Esophagus mucosa (tissue), 1 donor: ENCODE measurements around the gene SULT2B1. TPM values are rescaled to one million over a fixed set of nuclear protein-coding genes. Genes with fewer than 3 reads are reported as not detected.
"Not testable (repeated sequence)": the region's sequence is repeated elsewhere in the genome, so short reads cannot be mapped to it uniquely, and the experiment has no call there.

Experiments used
- ATAC-seq: fragments of 200-7000 bp; cut with Tn5 transposase; one replicate; pipeline ENCODE4 v1.9.1; 2020
- total RNA-seq: library from RNA; stranded (reverse); gene quantifications from one replicate; pipeline ENCODE4 v1.2.4, GENCODE V29; 2023
- donor health status: DM: yes; HTN: yes; CAD: no.

The SULT2B1 gene
- total RNA-seq, 1 donor from 2014 or later: 245 TPM

GRCh38 chr19:48560095-48560530, 8.1 kb downstream of the SULT2B1 start:
- no peak for ATAC-seq

- no peak for ATAC-seq
Measured at GRCh38 chr19:48561412-48561811, 9.4 kb downstream of the SULT2B1 start.

GRCh38 chr19:48565090-48565489, 13.1 kb downstream of the SULT2B1 start:
- peak; percentile 59 for ATAC-seq

- peak; percentile 85 for ATAC-seq
Measured at GRCh38 chr19:48568345-48568886, 16.4 kb downstream of the SULT2B1 start.

GRCh38 chr19:48569814-48570213, 17.8 kb downstream of the SULT2B1 start:
- ATAC-seq: no peak

GRCh38 chr19:48571378-48572162, 19.6 kb downstream of the SULT2B1 start:
- ATAC-seq: no peak

GRCh38 chr19:48573163-48573505, 21.2 kb downstream of the SULT2B1 start:
- no peak for ATAC-seq

- no peak for ATAC-seq
Measured at GRCh38 chr19:48575931-48576622, 24.1 kb downstream of the SULT2B1 start.

- ATAC-seq: not testable (repeated sequence)
Measured at GRCh38 chr19:48577908-48578307, 25.9 kb downstream of the SULT2B1 start.

GRCh38 chr19:48578891-48579290, 26.9 kb downstream of the SULT2B1 start:
- ATAC-seq: no peak

- peak; percentile 49 for ATAC-seq
Measured at GRCh38 chr19:48582168-48582567, 30.2 kb downstream of the SULT2B1 start.

GRCh38 chr19:48587387-48587786, 35.4 kb downstream of the SULT2B1 start:
- no peak for ATAC-seq

GRCh38 chr19:48588670-48589401, 36.9 kb downstream of the SULT2B1 start:
- ATAC-seq: peak; percentile 88

- no peak for ATAC-seq
Measured at GRCh38 chr19:48591021-48591420, 39.0 kb downstream of the SULT2B1 start.

- no peak for ATAC-seq
Measured at GRCh38 chr19:48595171-48595570, 43.2 kb downstream of the SULT2B1 start.

GRCh38 chr19:48595833-48596232, 43.9 kb downstream of the SULT2B1 start:
- peak; percentile 14 for ATAC-seq

GRCh38 chr19:48596237-48596636, 44.3 kb downstream of the SULT2B1 start:
- ATAC-seq: peak; percentile 3

- peak; percentile 20 for ATAC-seq
Measured at GRCh38 chr19:48596679-48597465, 44.9 kb downstream of the SULT2B1 start.

GRCh38 chr19:48598996-48599700, 47.2 kb downstream of the SULT2B1 start:
- ATAC-seq: peak; percentile 1

GRCh38 chr19:48600679-48601417, 48.9 kb downstream of the SULT2B1 start:
- ATAC-seq: no peak

GRCh38 chr19:48603001-48603400, 51.0 kb downstream of the SULT2B1 start:
- no peak for ATAC-seq
